T-helper 1 cell treated with Interleukin-12 subunit alpha and Interleukin-12 subunit beta and Interleukin-4 antibody, amounts not matched to agents 30 μg/mL and 1 μg/mL, for 36 hours (primary cell): ENCODE measurements around the gene PRPF40A.

Experiments
- H3K27ac Mint-ChIP-seq: one replicate; pipeline ENCODE4 v1.8.0; 2021; ENCODE audit warnings: mild to moderate bottlenecking, mixed read lengths
- H3K27me3 Mint-ChIP-seq: one replicate; pipeline ENCODE4 v1.8.0; 2021; ENCODE audit warnings: low read depth, mixed read lengths
- H3K36me3 Mint-ChIP-seq: one replicate; pipeline ENCODE4 v1.8.0; 2021; ENCODE audit warnings: low read depth, mixed read lengths
- H3K4me1 Mint-ChIP-seq: one replicate; pipeline ENCODE4 v1.8.0; 2021; ENCODE audit warnings: low read depth, mixed read lengths
- H3K4me3 Mint-ChIP-seq: one replicate; pipeline ENCODE4 v1.8.0; 2021; ENCODE audit warnings: mild to moderate bottlenecking, moderate library complexity, mixed read lengths
- H3K9me3 Mint-ChIP-seq: one replicate; pipeline ENCODE4 v1.8.0; 2021; ENCODE audit warnings: mixed read lengths

PRPF40A gene

DNA sequence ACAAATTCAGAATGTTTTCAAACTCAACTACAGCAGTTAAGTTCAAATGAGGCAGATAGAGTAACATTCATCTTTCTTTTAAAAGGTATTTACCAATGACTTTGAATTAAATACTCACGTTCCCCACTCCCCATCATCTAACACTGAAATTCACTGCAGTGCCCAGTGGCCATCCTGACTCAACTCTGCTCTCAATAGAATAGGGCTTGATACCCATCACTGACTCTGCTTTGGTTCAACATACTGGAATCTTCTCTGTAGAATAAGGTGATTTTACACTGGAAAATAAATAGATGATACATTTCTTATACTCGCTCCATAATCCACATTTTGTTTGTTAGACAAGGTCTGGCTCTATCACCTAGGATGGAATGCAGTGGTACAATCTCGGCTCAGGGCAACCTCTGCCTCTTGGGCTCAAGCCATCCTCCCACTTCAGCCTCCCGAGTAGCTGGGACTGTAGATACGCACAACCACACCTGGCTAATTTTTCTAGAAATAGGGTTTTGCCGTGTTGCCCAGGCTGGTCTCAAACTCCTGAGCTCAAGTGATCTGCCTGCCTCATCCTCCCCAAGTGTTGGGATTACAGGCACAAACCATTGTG lies 66.4 kb downstream of the PRPF40A start:
- no peaks in the 10 kb centered on the region for H3K4me1 Mint-ChIP-seq
- no peak overlapping the region for H3K4me3 Mint-ChIP-seq
- H3K27ac Mint-ChIP-seq: no peak overlapping the region

DNA sequence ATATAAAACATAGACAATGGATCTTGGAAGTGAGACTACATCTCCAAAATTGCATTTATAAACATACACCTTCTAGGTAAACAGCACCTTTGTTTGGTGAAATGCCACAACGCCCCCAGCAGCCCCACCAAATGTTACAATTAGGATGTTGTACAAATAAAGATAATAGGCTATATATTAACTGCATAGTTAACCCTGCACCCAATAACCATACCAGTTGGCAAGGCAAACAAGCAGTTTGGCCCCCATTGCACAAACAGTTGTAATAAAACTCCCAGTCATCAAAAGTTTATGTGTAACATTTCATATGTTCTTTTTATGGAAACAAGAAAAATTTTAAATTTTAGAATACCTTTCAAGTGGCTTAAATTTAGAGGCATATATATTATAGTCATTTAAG lies 67.3 kb downstream of the PRPF40A start:
- Mint-ChIP-seq H3K4me1 (no peaks in the 10 kb centered on the region), H3K27me3 (no peaks in the 10 kb centered on the region), H3K36me3 (peaks cover 20% of the 10 kb centered on the region), H3K9me3 (no peaks in the 10 kb centered on the region), H3K4me3 (no peak overlapping the region), H3K27ac (no peak overlapping the region)

More for the DNA sequence above, 66.4 kb downstream of the PRPF40A start:
- no peaks in the 10 kb centered on the region for H3K9me3 Mint-ChIP-seq
- H3K27me3 Mint-ChIP-seq: no peaks in the 10 kb centered on the region
- peaks cover 17% of the 10 kb centered on the region for H3K36me3 Mint-ChIP-seq

DNA sequence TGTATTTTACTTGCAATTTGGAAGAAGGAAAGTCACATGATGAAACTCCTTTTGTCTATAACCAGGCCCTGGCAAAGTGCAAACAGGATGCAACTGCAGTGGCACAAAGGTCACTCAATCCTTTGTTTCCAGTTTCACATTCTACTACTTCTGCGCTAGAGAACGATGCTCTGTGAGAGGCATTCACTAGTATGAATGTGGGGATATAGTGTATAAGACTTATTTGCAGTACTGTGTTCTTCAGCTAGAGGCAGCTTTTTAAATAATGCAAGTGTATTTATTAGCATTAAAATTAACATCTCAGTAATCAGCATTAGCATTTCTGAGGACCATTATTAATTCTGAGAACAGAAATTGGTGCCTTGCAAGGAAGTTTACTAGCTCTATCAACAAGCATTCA lies 68.9 kb downstream of the PRPF40A start:
- peaks cover 13% of the 10 kb centered on the region for H3K36me3 Mint-ChIP-seq
- H3K4me3 Mint-ChIP-seq: no peak overlapping the region
- no peak overlapping the region for H3K27ac Mint-ChIP-seq
- H3K9me3 Mint-ChIP-seq: no peaks in the 10 kb centered on the region
- no peaks in the 10 kb centered on the region for H3K27me3 Mint-ChIP-seq
- H3K4me1 Mint-ChIP-seq: no peaks in the 10 kb centered on the region

DNA sequence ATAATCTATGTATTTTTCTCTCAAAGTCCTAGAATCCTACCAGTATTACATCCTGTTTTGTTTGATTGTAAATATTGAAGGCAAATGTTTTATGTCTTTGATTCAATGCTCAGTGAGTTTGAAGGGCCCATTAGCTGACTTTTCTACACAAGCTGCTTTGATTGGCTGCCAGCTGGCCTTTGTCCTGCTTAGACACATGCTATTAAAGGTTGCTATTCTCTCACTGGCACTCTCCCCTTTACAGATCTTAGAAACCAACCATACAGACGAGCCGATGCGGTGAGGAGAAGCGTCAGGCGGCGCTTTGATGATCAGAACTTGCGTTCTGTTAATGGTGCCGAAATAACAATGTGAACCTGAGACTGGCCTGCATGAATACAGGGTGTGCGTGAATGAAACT lies 69.7 kb downstream of the PRPF40A start:
- Mint-ChIP-seq H3K4me3 (no peak overlapping the region), H3K27ac (no peak overlapping the region), H3K4me1 (no peaks in the 10 kb centered on the region), H3K36me3 (peaks cover 13% of the 10 kb centered on the region), H3K27me3 (no peaks in the 10 kb centered on the region), H3K9me3 (no peaks in the 10 kb centered on the region)

DNA sequence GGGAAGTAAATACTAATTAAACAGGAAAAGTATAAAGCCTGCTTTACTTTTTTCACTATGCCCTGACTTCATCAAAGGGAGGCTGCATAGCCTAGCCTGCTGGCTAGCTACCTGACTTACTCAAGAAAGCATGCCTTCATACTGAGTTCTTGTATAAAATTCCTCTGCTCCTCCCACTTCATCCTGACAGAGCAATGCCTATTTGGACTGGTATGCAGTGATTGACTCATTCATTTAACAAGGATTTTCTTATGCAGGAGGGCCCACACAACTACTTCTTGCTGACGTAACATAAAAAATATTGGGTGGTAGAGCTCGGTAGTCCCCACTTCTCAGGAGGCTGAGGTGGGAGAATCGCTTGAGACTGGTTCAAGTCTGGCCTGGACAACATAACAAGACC lies 70.5 kb downstream of the PRPF40A start:
- Mint-ChIP-seq H3K4me1 (no peaks in the 10 kb centered on the region), H3K9me3 (no peaks in the 10 kb centered on the region), H3K4me3 (no peak overlapping the region), H3K27me3 (no peaks in the 10 kb centered on the region), H3K27ac (no peak overlapping the region), H3K36me3 (peaks cover 10% of the 10 kb centered on the region)

DNA sequence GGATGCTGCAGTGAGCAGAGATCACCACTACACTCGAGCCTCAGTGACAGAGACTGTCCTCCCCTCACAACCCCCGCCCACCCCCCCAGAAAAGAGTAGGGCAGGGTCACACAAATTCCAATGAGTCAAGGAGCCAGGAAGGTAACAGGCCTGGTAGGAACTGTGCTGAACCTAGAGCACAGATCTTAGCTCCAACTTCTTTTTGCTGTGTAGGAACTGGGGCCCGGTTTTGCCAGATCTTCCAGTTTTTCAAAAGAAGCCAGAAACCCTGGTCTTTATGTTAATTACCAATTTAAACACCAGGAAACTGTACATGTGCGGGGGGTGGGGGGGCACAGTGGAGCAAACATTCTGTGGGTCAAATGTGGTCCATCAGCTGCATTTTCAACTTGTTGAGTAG lies 71.0 kb downstream of the PRPF40A start:
- Mint-ChIP-seq H3K4me3 (no peak overlapping the region), H3K9me3 (no peaks in the 10 kb centered on the region), H3K27ac (no peak overlapping the region), H3K27me3 (no peaks in the 10 kb centered on the region), H3K4me1 (no peaks in the 10 kb centered on the region), H3K36me3 (peaks cover 10% of the 10 kb centered on the region)

DNA sequence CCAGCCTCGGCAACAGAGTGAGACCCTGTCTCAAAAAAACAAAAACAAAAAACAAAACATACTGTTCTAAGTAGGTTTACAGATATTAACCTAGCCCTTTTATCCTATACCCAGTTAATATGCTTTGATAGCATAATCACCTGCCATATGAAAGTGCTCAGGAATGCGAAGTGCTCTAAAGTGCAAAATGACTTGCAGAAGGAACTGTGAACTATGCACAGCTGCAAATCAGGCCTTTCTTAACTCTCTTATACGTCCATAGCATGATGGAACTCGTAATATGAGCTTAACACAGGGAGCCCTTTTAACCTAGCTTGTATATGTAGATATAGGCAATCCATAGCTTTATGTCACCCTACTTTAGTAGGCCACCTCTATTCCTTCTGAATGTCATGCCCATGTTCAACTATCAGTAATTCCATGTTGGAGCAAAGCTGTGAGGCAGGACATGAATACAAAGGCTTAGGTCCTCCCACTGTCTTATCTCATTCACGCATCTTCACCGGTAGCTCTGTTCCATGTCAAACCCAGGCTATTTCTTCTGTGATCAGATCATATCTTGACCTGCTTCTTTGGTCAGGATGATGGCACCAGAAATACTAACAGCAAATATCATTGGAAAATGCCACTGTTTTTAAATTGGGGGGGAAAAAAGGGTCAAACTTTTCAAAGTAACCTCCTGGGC lies 72.9 kb downstream of the PRPF40A start:
- no peaks in the 10 kb centered on the region for H3K27me3 Mint-ChIP-seq
- H3K36me3 Mint-ChIP-seq: peaks cover 10% of the 10 kb centered on the region
- H3K27ac Mint-ChIP-seq: no peak overlapping the region
- H3K9me3 Mint-ChIP-seq: no peaks in the 10 kb centered on the region
- no peak overlapping the region for H3K4me3 Mint-ChIP-seq
- H3K4me1 Mint-ChIP-seq: no peaks in the 10 kb centered on the region

DNA sequence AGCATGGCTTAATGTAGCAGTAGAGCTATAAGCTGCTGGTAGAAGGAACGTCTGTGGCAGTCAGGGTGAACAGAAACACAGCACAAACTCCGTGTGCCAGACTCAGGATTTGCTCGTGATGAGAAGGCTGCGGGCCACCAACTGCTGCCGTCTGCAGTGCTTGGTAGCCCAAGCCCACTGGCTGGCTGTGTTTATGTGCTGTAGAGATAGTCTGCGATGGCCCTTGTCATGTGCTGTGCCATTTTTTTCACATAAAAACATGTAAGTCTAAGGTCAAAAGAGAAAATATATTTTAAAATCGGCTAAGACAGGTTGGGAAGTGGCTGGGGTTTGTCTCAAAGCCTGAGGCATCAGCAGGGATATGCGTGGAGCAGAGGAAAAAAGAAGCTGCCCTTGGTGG lies 78.7 kb downstream of the PRPF40A start:
- Mint-ChIP-seq H3K27ac (no peak overlapping the region), H3K4me3 (no peak overlapping the region), H3K36me3 (no peaks in the 10 kb centered on the region), H3K27me3 (no peaks in the 10 kb centered on the region), H3K4me1 (no peaks in the 10 kb centered on the region), H3K9me3 (no peaks in the 10 kb centered on the region)

DNA sequence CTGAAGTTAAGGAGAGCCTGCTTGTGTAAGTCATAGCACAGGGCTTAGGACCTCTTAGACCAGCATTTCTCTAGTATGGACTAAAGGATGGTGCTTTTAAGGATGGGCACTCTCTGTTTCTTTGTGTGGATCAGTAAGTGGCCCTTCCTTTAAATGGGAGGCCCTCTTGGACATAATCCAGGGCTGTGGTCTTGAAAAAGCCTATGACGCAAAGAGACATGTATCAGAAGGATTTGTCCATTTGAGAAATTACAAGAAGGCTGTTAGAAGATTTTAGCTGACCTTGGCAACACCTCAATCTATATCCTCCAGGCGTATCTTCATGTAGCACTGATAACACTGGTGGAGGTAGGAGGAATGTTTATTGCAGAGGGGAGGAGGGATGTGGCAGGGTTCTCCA lies 79.2 kb downstream of the PRPF40A start:
- Mint-ChIP-seq H3K27me3 (no peaks in the 10 kb centered on the region), H3K9me3 (no peaks in the 10 kb centered on the region), H3K4me1 (no peaks in the 10 kb centered on the region), H3K36me3 (no peaks in the 10 kb centered on the region), H3K27ac (no peak overlapping the region), H3K4me3 (no peak overlapping the region)

DNA sequence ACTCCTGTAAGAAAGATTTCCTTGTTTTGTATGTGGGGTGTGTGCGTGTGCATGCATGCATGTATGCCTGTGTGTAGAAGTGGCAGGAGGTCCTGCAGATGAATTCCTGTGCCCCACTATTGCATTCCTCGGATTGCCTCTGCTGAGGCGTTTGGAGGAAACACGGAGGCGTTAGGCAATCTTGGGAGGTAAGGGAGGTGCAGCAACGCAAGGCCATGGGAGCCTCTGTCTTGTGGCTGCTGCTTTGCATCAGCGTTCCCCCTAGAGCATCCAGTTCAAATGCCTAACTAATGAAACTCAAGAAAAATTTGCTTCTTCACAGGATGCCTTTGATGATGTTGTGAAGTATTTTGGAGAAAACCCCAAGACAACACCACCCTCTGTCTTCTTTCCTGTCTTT lies 80.0 kb downstream of the PRPF40A start:
- Mint-ChIP-seq H3K27me3 (no peaks in the 10 kb centered on the region), H3K9me3 (no peaks in the 10 kb centered on the region), H3K4me1 (no peaks in the 10 kb centered on the region), H3K4me3 (no peak overlapping the region), H3K36me3 (no peaks in the 10 kb centered on the region), H3K27ac (no peak overlapping the region)

DNA sequence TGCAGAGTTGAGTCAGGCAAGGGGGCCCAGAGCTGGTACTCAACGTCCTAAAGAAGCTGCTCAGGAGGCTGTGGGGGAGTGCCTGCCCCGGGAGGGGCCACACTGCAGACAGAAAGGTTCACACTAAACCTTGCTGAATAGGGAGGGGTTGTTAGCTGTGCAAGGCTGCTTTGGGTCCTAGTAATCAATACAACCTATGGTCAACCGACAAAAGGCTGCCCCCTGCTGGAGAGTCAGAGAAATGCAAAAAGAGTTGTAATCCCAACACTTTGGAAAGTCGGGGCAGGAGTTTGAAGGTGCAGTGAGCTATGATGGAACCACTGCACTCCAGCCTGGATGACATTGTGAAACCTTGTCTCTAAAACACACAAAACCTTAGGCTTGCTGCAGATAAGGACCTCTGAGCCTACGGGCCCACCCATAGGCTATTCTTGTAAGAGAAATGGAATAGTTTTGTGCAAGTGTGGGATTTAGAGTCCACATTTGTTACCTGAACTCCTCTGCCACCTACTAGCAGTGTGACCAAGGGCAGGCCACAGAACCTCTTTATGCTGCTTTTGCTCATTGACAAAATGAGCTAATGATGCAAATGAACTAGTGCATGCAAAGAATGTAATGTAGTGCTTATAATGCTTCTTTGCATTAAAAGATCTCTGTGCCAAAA lies 81.5 kb downstream of the PRPF40A start:
- H3K9me3 Mint-ChIP-seq: no peaks in the 10 kb centered on the region
- no peak overlapping the region for H3K27ac Mint-ChIP-seq
- H3K36me3 Mint-ChIP-seq: no peaks in the 10 kb centered on the region
- H3K4me1 Mint-ChIP-seq: no peaks in the 10 kb centered on the region
- H3K4me3 Mint-ChIP-seq: no peak overlapping the region
- no peaks in the 10 kb centered on the region for H3K27me3 Mint-ChIP-seq

DNA sequence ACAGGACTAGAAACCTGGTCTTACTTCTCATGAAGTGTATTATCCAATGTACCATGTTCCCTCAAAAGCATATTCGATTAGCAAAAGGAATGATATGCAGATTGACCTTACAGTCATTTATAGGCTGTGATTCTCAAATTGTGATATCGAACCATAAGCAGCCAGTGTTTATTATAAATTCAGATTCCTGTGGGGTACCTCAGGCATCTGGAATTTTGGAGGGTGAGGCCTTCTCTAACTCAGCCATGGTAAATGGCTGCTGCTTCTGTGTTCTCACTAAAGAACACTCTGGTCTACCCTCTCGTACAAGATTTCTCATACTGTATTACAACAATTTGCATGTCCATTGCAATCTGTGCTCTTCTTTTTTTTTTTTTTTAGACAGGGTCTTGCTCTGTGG lies 84.5 kb downstream of the PRPF40A start:
- Mint-ChIP-seq H3K27ac (no peak overlapping the region), H3K36me3 (no peaks in the 10 kb centered on the region), H3K4me1 (peaks cover 11% of the 10 kb centered on the region), H3K9me3 (no peaks in the 10 kb centered on the region), H3K4me3 (no peak overlapping the region), H3K27me3 (peaks cover 4% of the 10 kb centered on the region)

DNA sequence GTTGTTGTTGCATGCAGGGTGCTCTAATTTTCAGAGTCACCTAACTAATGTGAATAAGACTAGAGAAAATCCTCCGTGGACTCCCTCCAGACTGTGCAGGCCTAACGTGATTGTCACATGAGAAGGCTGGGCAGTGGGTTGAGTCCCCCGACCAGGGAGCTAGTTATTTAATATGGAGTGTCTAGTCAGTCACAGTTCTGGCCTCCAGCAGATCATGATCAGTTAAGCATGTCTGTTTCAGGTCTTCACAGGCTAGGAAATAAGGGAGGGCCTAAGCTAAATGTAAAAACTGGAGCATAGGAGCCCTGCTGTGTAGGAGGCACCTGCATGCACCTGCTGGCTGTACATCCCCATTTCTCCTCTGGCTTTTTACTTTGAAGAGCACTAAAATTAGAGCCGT lies 86.8 kb downstream of the PRPF40A start:
- Mint-ChIP-seq H3K9me3 (no peaks in the 10 kb centered on the region), H3K4me1 (peaks cover 11% of the 10 kb centered on the region), H3K36me3 (no peaks in the 10 kb centered on the region), H3K4me3 (no peak overlapping the region), H3K27ac (no peak overlapping the region), H3K27me3 (peaks cover 4% of the 10 kb centered on the region)

DNA sequence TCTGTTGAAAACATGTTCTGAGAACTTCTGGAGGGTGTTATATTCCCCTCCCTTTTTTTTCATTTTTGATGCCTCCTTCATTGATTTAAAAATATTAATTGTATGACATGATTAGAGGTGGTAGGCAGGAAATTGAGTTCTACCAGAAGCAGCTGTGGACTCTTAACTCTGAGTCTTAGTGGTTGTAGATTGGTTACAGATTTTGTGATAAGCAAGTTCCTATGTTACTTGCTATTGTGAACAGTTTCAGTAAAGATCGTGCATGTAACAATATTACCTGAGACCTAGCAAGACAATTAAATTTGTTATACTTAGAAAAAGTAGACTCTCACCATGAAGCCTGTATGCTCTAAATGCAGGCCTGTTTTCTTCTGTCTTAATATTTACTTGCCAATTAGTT lies 88.1 kb downstream of the PRPF40A start:
- Mint-ChIP-seq H3K4me3 (no peak overlapping the region), H3K27me3 (peaks cover 4% of the 10 kb centered on the region), H3K27ac (no peak overlapping the region), H3K36me3 (no peaks in the 10 kb centered on the region), H3K4me1 (peaks cover 11% of the 10 kb centered on the region), H3K9me3 (no peaks in the 10 kb centered on the region)

DNA sequence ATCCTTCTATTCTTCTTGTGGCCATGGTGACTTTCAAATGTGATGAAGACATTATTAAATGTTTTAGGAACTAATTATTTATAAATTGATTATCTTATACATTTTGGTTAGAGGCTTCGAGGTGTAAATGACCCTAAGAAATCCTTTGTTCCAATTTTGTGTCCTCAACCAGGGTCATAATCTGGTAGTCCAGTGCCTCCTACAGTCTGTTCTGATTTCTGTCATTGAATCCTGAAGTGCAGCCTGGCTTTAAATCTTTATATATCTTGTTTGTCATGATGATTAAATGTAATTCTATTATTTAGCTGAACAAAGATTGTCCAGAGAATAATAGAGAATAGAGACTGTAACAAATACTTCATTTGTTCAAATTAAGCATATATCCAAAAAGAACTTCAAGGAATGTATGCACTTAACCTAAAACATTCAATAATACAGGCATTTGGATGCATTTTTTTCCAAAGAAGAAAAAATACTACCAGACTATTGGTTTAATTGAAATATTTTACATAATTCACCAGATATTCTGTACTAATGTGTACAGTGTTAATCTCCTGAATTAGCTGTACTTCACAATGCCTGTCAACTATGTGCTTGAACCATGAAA lies 89.8 kb downstream of the PRPF40A start:
- peaks cover 4% of the 10 kb centered on the region for H3K27me3 Mint-ChIP-seq
- no peak overlapping the region for H3K27ac Mint-ChIP-seq
- H3K9me3 Mint-ChIP-seq: no peaks in the 10 kb centered on the region
- peaks cover 11% of the 10 kb centered on the region for H3K4me1 Mint-ChIP-seq
- no peak overlapping the region for H3K4me3 Mint-ChIP-seq
- H3K36me3 Mint-ChIP-seq: no peaks in the 10 kb centered on the region
